ENCODE measurements around the gene BCAT1. TPM values are rescaled to one million over a fixed set of nuclear protein-coding genes. Genes with fewer than 3 reads are reported as not detected.

The BCAT1 gene
- total RNA-seq, 4 donors from 2014 or later, result 11.4 to 39.3 (median 18.0) TPM

- Histone ChIP-seq H3K9me3 (no peaks in the 10 kb centered on the region), H3K27me3 (peaks cover 29% of the 10 kb centered on the region), H3K27ac (no peak overlapping the region), H3K4me3 (no peak overlapping the region), H3K4me1 (peaks cover 0 to 20% (median 0%) of the 10 kb centered on the region in 3 donors), H3K36me3 (no peaks in the 10 kb centered on the region)
- WGBS, 2 donors (ENCODE audit: low coverage in 1 of 2), result 97 to 100% methylated on average over 2 of the region's 2 CpGs
- TF ChIP-seq EP300 (IDR thresholded peaks at IDR 0.05) (no peak), CTCF (IDR thresholded peaks at IDR 0.05) (no peak), POLR2AphosphoS5 (IDR thresholded peaks at IDR 0.05) (no peak), POLR2A (IDR thresholded peaks at IDR 0.05) (no peak)
- ATAC-seq, result no peak
Measured at GRCh38 chr12:24906141-24906540, 42.8 kb downstream of the BCAT1 start.

- Histone ChIP-seq H3K9me3 (no peaks in the 10 kb centered on the region), H3K36me3 (no peaks in the 10 kb centered on the region), H3K27ac (no peak overlapping the region), H3K4me1 (peaks cover 0 to 20% (median 0%) of the 10 kb centered on the region in 3 donors), H3K4me3 (no peak overlapping the region), H3K27me3 (peaks cover 32% of the 10 kb centered on the region)
- 41 to 50% methylated on average over 1 to 2 of the region's 2 CpGs for WGBS, 2 donors (ENCODE audit: low coverage in 1 of 2)
- ATAC-seq, result no peak
- TF ChIP-seq CTCF (IDR thresholded peaks at IDR 0.05) (no peak), POLR2A (IDR thresholded peaks at IDR 0.05) (no peak), EP300 (IDR thresholded peaks at IDR 0.05) (no peak), POLR2AphosphoS5 (IDR thresholded peaks at IDR 0.05) (no peak)
Measured at GRCh38 chr12:24905431-24905830, 43.5 kb downstream of the BCAT1 start.

- 92 to 100% methylated on average over 1 of the region's 1 CpG for WGBS, 2 donors (ENCODE audit: low coverage in 1 of 2)
- Histone ChIP-seq H3K36me3 (no peaks in the 10 kb centered on the region), H3K4me1 (peaks cover 0 to 20% (median 0%) of the 10 kb centered on the region in 3 donors), H3K27ac (no peak overlapping the region), H3K9me3 (no peaks in the 10 kb centered on the region), H3K4me3 (no peak overlapping the region), H3K27me3 (peaks cover 36% of the 10 kb centered on the region)
- ATAC-seq, result no peak
- no peak for TF ChIP-seq POLR2AphosphoS5 (IDR thresholded peaks at IDR 0.05)
- TF ChIP-seq EP300 (IDR thresholded peaks at IDR 0.05), result no peak
- no peak for TF ChIP-seq CTCF (IDR thresholded peaks at IDR 0.05)
- no peak for TF ChIP-seq POLR2A (IDR thresholded peaks at IDR 0.05)
Measured at GRCh38 chr12:24904871-24905270, 44.0 kb downstream of the BCAT1 start.

GRCh38 chr12:24903329-24904088 is 45.4 kb downstream of the BCAT1 start:
- H3K9me3 ChIP-seq, result no peaks in the 10 kb centered on the region
- ATAC-seq, result no peak
- peaks cover 0 to 20% (median 0%) of the 10 kb centered on the region in 3 donors for H3K4me1 ChIP-seq
- H3K27ac ChIP-seq, result peak overlapping the region in 3 of 4 donors; percentile 64 to 73 (median 68)
- 36 to 40% methylated on average over 22 to 23 of the region's 25 CpGs for WGBS, 2 donors (ENCODE audit: low coverage in 1 of 2)
- H3K27me3 ChIP-seq, result peaks cover 36% of the 10 kb centered on the region
- no peaks in the 10 kb centered on the region for H3K36me3 ChIP-seq
- peak overlapping the region; percentile 38 to 62 for H3K4me3 ChIP-seq
- no peak for TF ChIP-seq EP300 (IDR thresholded peaks at IDR 0.05)
- TF ChIP-seq POLR2A (IDR thresholded peaks at IDR 0.05), result no peak
- TF ChIP-seq POLR2AphosphoS5 (IDR thresholded peaks at IDR 0.05), result no peak
- no peak for TF ChIP-seq CTCF (IDR thresholded peaks at IDR 0.05)
